Stimulated activated CD4-positive, alpha-beta T cell treated with anti-CD3 and anti-CD28 coated beads, Interleukin-1b, Interleukin-23, amount 100 ng/mL, for 1 hour (primary cell): ENCODE data around the gene KRT33B.
"Not testable (repeated sequence)": the region's sequence is repeated elsewhere in the genome, so short reads cannot be mapped to it uniquely, and the experiment has no call there.

ENCODE experiments used
- DNase-seq, 2 donors: peaks; one replicate each; pipeline ENCODE4 v3.0.0-alpha.2; 2020; ENCODE audit warnings: low read depth in 2 of 2

KRT33B gene

DNA sequence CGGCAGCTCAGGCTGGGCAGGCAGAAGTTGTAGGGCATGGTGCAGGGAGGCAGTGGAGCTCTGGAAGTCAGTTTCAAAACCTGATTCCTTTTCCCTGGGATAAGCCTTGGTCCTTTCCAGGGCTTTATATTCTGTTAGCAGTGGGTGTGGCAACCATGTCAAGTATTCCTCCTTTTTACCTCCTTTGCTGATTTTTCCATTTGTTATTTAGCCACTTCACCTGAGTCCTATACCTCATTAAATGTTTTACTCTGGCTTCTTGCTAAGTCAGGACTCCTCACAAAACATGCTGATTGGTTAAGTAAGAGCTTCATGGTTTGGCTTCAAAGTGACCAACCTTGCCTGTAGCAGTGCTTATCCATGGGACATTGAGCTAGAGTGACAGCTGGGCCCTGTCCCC lies at the start of gene KRT33B:
Gene KRT33B (minus strand): TSS at position 101 of the 400 bp plus-strand sequence. CDS start 63 bp downstream, at position 38.
- no peak for DNase-seq

GRCh38 chr17:41418116-41418860 lies 48.7 kb upstream of the KRT33B start:
- DNase-seq: no peak

DNA sequence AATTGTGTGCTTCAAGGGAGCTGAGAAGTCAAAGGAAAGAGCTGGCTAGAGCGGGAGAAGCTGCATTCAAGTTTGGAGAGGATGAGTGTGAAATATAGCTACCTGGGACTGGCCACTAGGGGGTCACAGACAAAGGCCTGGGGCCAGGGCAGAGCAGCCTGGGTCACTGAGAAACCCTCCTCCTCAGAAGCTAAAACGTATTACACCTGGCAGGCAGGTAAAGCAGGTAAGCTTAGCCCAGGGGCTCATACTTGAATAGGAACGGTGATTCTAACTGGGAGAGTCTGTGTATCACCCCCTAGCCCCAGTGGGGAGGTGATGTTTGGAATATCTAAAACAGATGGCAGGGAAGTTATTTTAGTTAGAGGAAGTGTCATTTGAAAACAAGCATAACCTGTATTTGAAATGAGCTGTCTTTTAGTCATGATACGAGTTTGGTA lies 48.0 kb upstream of the KRT33B start:
- DNase-seq: no peak

DNA sequence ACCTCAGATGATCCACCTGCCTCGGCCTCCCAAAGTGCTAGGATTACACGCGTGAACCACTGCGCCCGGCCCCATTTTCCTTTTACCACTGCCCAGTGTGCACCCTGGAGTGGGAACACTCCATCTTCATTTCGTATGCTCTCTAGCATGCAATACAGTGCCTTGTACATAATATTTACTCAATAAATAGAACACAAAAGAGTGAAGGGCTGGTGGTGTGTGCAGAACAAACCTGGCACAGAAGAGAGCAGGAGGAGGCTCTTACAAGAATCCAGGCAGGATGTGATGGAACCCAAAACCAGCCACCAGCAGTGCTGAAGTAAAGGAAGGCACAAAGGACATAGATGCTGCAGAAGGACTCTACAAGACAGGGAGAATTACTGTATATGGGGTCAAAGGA lies 47.5 kb upstream of the KRT33B start:
- no peak for DNase-seq

DNA sequence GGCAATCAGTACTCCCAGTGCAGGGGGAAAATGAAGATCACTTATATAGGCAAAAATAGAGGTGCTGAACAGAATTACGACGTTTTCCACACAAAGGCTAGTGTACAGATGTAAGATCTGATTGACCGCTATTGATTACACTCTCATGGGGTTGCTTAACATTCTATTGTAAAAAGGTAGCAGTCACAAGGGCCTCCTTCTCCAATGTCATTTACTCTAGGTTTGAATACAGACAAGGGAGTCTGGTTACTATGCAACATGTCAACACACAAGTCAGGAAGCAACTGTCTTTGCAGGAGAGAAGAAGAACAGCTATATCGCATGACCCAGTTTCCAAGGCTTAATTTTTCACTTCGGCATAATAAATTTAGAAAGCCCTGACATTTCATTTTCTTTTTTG lies 46.9 kb upstream of the KRT33B start:
- no peak for DNase-seq

GRCh38 chr17:41415833-41416335 lies 46.3 kb upstream of the KRT33B start:
- DNase-seq: no peak

GRCh38 chr17:41415411-41415810 lies 45.8 kb upstream of the KRT33B start:
- no peak for DNase-seq

DNA sequence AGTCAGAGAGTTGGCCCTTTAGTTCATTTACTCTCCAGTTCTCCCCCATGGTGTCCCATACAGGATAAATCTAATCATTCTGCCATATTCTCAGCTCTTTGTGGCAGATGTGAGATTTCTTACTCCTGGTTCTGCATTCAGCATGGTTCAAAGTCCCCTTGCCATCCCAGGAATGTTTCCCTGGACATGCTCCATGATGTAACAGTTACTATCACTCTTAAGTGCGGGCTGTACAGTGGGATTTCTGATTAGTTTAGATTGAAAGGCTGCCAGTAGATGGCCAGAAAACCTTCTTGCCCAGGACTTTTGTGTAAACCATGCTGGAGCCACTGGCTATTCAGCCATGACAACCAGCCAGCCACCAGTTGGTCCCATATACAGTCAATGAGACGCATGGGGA lies 44.4 kb upstream of the KRT33B start:
- no peak for DNase-seq

DNA sequence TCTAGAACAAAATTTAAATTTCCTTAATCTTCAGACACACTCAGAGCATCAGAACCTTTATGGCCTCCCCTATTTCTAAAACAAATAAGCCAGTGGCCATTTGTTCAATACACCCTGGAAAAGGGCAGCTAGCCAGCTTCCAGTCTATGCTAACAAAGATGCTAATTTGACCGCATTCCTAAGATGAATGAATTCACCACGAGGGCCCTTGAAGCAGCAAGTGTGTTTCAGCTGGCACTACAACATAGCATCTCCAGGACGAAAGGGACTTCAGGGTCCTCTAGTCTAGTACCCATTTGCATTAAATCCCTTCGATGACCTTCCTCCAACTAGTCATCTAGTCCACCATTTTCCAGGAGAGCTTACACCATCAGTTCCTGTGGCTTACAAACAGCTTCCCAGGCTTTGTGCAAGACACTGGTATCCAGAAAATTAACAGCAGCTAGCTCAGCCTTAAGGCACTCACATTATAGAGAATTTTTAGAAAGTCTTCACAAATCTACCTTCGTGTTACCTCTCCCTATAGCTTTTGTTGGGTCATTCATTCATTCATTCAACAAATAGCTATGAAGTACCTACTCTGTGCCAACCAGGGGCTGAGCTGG lies 43.8 kb upstream of the KRT33B start:
- no peak for DNase-seq

GRCh38 chr17:41411072-41411840 lies 41.6 kb upstream of the KRT33B start:
- DNase-seq: no peak

GRCh38 chr17:41407226-41407625 lies 37.6 kb upstream of the KRT33B start:
- DNase-seq: no peak

- DNase-seq: no peak
Observed at GRCh38 chr17:41406205-41406604, 36.6 kb upstream of the KRT33B start.

- DNase-seq: peak in 1 of 2 donors; percentile 11
Observed at GRCh38 chr17:41404024-41404671, 34.5 kb upstream of the KRT33B start.

DNA sequence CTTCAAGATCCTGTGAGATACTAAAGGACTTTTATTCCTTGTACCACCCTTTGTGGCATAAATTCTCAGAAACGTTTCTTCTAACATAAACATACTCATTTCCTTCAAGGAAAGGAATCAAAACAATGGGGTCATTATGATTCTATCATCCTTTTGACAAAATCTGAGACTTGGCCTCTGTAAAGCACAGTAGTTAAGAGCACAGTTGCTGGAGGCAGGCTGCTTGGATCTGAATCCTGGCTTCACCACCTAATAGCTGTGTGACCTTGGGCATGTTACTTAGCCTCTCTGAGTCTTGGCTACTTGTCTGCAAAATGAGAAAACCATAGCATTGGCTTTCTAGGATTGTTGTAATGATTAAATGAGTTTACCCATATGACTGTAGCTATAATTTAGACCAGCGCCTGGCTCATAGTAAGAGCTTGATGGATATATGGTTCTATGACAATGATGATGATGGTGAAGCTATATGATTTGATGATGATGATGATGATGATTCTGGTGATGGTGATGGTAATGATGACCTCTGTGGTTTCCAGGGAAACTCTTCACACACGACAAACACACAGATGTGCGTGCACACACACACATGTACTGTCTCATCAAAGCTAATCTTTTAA lies 33.9 kb upstream of the KRT33B start:
- no peak for DNase-seq

DNA sequence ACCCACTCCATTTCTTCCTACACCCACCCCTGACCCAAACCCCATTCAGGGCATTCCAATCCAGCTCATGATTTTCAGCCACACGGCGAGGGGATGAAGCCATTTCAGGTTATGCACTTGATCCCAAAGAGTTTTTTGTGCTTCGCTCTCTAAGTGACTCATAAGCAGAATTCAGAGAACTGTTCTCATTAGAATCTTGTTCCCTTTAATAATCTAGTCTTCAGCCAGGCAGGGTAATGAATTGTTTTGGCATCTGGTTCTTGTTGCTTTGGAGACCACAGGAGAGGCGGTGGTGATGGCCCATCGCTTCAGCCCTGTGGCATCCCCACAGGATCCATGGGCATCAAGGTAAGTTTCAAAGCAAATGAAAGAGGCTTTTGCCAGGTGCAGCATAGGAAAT lies 32.5 kb upstream of the KRT33B start:
- no peak for DNase-seq

GRCh38 chr17:41396996-41397660 lies 27.5 kb upstream of the KRT33B start, which contains the start of gene KRT31:
Gene KRT31, minus strand, starts transcription at chr17:41397608. Its CDS starts 69 bp downstream, at chr17:41397539.
- DNase-seq: no peak

DNA sequence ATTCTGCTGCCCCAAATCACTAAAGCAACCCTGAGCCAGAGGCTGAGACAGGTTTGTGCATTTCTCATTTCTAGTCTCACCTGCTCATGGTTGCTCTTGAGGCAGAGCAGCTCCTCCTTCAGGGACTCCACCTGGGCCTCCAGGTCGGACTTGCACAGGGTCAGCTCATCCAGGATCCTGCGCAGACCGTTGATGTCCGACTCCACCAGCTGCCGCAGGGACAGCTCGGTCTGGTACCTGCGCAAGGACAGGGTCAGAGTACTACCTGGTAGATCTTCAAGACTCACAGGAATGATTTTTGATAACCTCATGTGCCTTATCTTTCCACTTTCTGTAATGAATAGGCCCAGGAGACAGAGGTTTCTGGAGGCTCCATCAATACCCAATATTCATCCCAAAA lies 26.7 kb upstream of the KRT33B start:
- DNase-seq: no peak

DNA sequence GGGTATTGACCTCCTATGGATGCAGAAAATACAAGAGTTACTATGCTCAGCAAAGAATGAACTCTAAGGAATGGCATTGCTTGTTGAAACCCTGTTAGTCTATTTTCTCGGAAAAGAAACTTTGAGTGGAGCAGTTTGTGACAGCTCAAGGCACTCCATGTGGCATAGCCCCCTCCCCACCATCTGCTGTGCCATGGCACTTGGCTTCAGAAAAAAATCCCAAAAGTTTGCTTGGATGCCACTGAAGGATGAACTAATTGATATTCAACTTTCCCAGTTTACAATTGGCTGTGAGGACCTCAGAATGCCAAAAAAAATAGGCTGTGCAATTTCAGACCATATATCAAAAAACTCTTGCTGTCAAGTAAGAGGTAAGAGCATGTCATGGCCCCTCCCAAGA lies 26.0 kb upstream of the KRT33B start:
- DNase-seq: no peak

DNA sequence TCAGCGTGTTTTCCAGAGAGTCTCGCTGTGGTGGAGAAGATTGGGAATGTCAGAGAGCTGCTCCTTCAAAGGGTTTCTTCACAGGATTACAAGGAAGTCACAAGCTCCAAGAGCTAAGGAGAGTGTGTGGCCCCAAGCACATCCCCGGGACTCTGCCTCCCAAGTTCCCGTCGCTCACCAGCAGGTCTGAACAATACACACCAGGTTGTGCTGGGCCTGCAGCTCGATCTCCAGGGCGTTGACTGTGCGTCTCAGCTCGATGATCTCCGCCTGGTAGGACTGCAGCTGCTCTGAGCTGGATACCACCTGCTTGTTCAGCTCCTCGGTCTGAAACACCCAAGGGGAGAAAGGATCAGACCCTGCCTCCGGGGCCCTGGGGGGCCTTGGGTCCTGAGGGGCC lies 25.4 kb upstream of the KRT33B start:
- not testable (repeated sequence) for DNase-seq

- DNase-seq: no peak
Observed at GRCh38 chr17:41394254-41394996, 24.8 kb upstream of the KRT33B start.
